ENCODE measurements around the gene SLC25A53.
"Not testable (repeated sequence)": the region's sequence is repeated elsewhere in the genome, so short reads cannot be mapped to it uniquely, and the experiment has no call there.

SLC25A53 gene

DNA sequence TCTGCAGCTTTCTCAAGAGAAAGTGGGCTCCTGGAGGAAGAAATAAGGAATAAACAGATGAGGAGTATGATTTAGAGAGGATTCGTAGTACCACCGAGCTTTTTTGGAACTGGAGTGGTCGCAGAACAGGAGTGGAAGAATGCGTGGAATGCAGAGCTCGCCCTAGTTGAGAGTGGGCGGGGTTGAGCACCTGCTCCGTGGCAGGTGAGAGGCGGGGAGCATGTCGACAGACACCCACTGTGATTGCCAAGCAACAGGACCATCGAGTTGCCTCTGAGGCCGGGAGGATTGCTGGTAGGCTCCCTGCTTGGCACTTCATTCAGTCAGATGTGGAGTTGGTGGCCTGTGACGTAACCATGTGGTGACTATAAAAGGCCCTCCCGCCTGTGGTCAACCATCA lies 101.9 kb downstream of the SLC25A53 start:
- DNase-seq, result not testable (repeated sequence)
